ENCODE results near the gene BAZ2B.

DNA sequence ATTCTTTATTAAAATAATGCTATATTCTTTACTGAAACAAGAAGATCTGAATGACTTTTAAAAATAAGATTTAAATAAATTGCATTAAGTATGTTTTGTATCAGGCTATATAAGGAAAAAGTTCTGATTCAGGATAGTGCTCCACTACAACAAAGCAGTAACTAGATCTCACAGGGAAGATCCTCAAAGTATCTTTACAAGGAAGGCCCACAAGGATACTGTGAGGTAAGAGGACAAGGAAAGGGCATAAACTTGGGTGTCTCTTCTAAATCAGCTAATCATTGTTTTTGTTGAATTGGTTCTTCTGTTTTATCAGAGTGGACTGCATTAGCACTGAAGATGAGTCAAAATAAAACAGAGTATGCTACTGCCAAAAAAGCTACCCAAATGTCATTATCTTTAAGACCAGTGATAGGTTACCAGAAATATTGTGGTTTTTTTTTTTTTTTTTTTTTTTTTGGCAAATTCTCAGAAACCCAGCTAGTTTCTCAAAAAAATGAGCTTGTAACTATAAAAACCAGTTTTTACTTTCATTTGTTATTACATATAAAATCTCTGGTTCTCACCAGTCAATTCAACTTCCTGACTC, 160.9 kb downstream of the BAZ2B start:
- TF ChIP-seq RARB (CRISPR knock-in tag; IDR thresholded peaks at IDR 0.05) (no peak), GLIS3 (CRISPR knock-in tag; IDR thresholded peaks at IDR 0.05) (no peak)
- TF ChIP-seq, protein P1, sequence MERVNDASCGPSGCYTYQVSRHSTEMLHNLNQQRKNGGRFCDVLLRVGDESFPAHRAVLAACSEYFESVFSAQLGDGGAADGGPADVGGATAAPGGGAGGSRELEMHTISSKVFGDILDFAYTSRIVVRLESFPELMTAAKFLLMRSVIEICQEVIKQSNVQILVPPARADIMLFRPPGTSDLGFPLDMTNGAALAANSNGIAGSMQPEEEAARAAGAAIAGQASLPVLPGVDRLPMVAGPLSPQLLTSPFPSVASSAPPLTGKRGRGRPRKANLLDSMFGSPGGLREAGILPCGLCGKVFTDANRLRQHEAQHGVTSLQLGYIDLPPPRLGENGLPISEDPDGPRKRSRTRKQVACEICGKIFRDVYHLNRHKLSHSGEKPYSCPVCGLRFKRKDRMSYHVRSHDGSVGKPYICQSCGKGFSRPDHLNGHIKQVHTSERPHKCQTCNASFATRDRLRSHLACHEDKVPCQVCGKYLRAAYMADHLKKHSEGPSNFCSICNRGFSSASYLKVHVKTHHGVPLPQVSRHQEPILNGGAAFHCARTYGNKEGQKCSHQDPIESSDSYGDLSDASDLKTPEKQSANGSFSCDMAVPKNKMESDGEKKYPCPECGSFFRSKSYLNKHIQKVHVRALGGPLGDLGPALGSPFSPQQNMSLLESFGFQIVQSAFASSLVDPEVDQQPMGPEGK (CRISPR knock-in tag; IDR thresholded peaks at IDR 0.05; ENCODE audit: borderline replicate concordance): no peak

Data from SK-N-SH treated with all-trans-retinoic acid at 6 μM for 48 hours (cell line).